ENCODE measurements around the gene CD2. TPM values are rescaled to one million over a fixed set of nuclear protein-coding genes. Genes with fewer than 3 reads are reported as not detected.

Gene CD2
- polyA plus RNA-seq, 1 donor, result not detected

Other genes with a start within 250 kb of the CD2 start
- 9.8 TPM for gene CD58, start 183.4 kb upstream of the CD2 start, polyA plus RNA-seq (ENCODE audit: insufficient read length)
- 24.8 TPM for gene IGSF3, start 86.7 kb upstream of the CD2 start, polyA plus RNA-seq (ENCODE audit: insufficient read length)
- 118 TPM for gene PTGFRN, start 155.5 kb downstream of the CD2 start, polyA plus RNA-seq (ENCODE audit: insufficient read length)
- gene CD101, start 247.3 kb downstream of the CD2 start, polyA plus RNA-seq (ENCODE audit: insufficient read length), result 7.9 TPM

All from hindlimb muscle (tissue), 1 donor.